GM21529 (cell line): ENCODE data around the gene SLIT3.

Experiments used
- ATAC-seq: cut with Tn5 transposase; IDR thresholded peaks from one replicate; pipeline ENCODE4 v1.9.1; 2021; ENCODE audit not compliant: unreplicated experiment

The SLIT3 gene

GRCh38 chr5:169299663-169300467, 1.1 kb downstream of the SLIT3 start:
- no peak for ATAC-seq

- no peak for ATAC-seq
Measured at GRCh38 chr5:169299191-169299662, 1.7 kb downstream of the SLIT3 start.

GRCh38 chr5:169298193-169298592, 2.7 kb downstream of the SLIT3 start:
- ATAC-seq, result no peak

- no peak for ATAC-seq
Measured at GRCh38 chr5:169296419-169297143, 4.4 kb downstream of the SLIT3 start.

GRCh38 chr5:169295306-169295705, 5.6 kb downstream of the SLIT3 start:
- ATAC-seq, result no peak

GRCh38 chr5:169294621-169295020, 6.3 kb downstream of the SLIT3 start:
- ATAC-seq, result no peak

- no peak for ATAC-seq
Measured at GRCh38 chr5:169291877-169292276, 9.1 kb downstream of the SLIT3 start.

GRCh38 chr5:169290895-169291294, 10.0 kb downstream of the SLIT3 start:
- ATAC-seq, result no peak

- ATAC-seq, result no peak
Measured at GRCh38 chr5:169289520-169289919, 11.4 kb downstream of the SLIT3 start.

GRCh38 chr5:169288066-169288930, 12.6 kb downstream of the SLIT3 start:
- no peak for ATAC-seq

- no peak for ATAC-seq
Measured at GRCh38 chr5:169287529-169287928, 13.4 kb downstream of the SLIT3 start.

GRCh38 chr5:169286572-169287300, 14.2 kb downstream of the SLIT3 start:
- ATAC-seq, result no peak

- no peak for ATAC-seq
Measured at GRCh38 chr5:169283887-169284286, 17.1 kb downstream of the SLIT3 start.

GRCh38 chr5:169281625-169282024, 19.3 kb downstream of the SLIT3 start:
- no peak for ATAC-seq

- ATAC-seq, result no peak
Measured at GRCh38 chr5:169280696-169281095, 20.2 kb downstream of the SLIT3 start.

GRCh38 chr5:169280286-169280685, 20.7 kb downstream of the SLIT3 start:
- ATAC-seq, result no peak

- ATAC-seq, result no peak
Measured at GRCh38 chr5:169279125-169279524, 21.8 kb downstream of the SLIT3 start.

GRCh38 chr5:169273881-169274280, 27.1 kb downstream of the SLIT3 start:
- no peak for ATAC-seq

GRCh38 chr5:169273451-169273850, 27.5 kb downstream of the SLIT3 start:
- ATAC-seq, result no peak

- ATAC-seq, result no peak
Measured at GRCh38 chr5:169272731-169273427, 28.1 kb downstream of the SLIT3 start.
